ENCODE data around the gene TULP4.

- TF ChIP-seq CTCF (IDR thresholded peaks at IDR 0.05) (no peak), POLR2A (IDR thresholded peaks at IDR 0.05; ENCODE audit: low read depth) (no peak), EP300 (IDR thresholded peaks at IDR 0.05) (no peak), POLR2AphosphoS5 (IDR thresholded peaks at IDR 0.05) (no peak)
Measured at GRCh38 chr6:158369241-158369640, 57.0 kb downstream of the TULP4 start.
